Measurements from ENCODE around the gene WDR45.

- TF ChIP-seq POLR2AphosphoS5 (IDR thresholded peaks at IDR 0.05; ENCODE audit: low read length) (no peak), CUX1 (IDR thresholded peaks at IDR 0.05; ENCODE audit: insufficient replicate concordance, low read depth, low read length) (no peak), EGR1 (IDR thresholded peaks at IDR 0.05; ENCODE audit: borderline replicate concordance in 1 of 2, low read depth in 2 of 2, low read length in 2 of 2) (no peak), ZZZ3 (IDR thresholded peaks at IDR 0.05; ENCODE audit: control insufficient read depth, insufficient read length, low read depth) (no peak), ATF2 (IDR thresholded peaks at IDR 0.05; ENCODE audit: low read length) (no peak), CTCF (IDR thresholded peaks at IDR 0.05 in 2 of 3, conservative IDR thresholded peaks at IDR 0.05 in 1 of 3; ENCODE audit: control insufficient read depth in 2 of 3, extremely low read depth in 1 of 3, insufficient read depth in 1 of 3, low read depth in 3 of 3, low read length in 3 of 3) (no peak)
- TF ChIP-seq, protein P1, sequence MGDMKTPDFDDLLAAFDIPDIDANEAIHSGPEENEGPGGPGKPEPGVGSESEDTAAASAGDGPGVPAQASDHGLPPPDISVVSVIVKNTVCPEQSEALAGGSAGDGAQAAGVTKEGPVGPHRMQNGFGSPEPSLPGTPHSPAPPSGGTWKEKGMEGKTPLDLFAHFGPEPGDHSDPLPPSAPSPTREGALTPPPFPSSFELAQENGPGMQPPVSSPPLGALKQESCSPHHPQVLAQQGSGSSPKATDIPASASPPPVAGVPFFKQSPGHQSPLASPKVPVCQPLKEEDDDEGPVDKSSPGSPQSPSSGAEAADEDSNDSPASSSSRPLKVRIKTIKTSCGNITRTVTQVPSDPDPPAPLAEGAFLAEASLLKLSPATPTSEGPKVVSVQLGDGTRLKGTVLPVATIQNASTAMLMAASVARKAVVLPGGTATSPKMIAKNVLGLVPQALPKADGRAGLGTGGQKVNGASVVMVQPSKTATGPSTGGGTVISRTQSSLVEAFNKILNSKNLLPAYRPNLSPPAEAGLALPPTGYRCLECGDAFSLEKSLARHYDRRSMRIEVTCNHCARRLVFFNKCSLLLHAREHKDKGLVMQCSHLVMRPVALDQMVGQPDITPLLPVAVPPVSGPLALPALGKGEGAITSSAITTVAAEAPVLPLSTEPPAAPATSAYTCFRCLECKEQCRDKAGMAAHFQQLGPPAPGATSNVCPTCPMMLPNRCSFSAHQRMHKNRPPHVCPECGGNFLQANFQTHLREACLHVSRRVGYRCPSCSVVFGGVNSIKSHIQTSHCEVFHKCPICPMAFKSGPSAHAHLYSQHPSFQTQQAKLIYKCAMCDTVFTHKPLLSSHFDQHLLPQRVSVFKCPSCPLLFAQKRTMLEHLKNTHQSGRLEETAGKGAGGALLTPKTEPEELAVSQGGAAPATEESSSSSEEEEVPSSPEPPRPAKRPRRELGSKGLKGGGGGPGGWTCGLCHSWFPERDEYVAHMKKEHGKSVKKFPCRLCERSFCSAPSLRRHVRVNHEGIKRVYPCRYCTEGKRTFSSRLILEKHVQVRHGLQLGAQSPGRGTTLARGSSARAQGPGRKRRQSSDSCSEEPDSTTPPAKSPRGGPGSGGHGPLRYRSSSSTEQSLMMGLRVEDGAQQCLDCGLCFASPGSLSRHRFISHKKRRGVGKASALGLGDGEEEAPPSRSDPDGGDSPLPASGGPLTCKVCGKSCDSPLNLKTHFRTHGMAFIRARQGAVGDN (IDR thresholded peaks at IDR 0.05), result no peak
- TF ChIP-seq, protein P2, sequence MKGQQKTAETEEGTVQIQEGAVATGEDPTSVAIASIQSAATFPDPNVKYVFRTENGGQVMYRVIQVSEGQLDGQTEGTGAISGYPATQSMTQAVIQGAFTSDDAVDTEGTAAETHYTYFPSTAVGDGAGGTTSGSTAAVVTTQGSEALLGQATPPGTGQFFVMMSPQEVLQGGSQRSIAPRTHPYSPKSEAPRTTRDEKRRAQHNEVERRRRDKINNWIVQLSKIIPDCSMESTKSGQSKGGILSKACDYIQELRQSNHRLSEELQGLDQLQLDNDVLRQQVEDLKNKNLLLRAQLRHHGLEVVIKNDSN (IDR thresholded peaks at IDR 0.05; ENCODE audit: borderline replicate concordance, extremely low read length, insufficient read depth, low read depth, low read length), result no peak
Observed at GRCh38 chrX:49061490-49061889, 18.2 kb downstream of the WDR45 start.

All from GM12878 (cell line).